Gastrocnemius medialis (tissue), 4 donors: ENCODE results near the gene NCOA3.

Experiments
- POLR2A ChIP-seq, 2 donors: fragments of 450-650 bp; IDR thresholded peaks; one replicate each; pipeline ENCODE4 v1.6.1; 2017; ENCODE audit warnings: antibody characterized with exemption in 2 of 2, mild to moderate bottlenecking in 2 of 2, moderate library complexity in 2 of 2
- TF ChIP-seq, protein P1 (sequence below), 5 experiments: fragments of 450-650 bp in 3 of 5; fragments of 200-600 bp in 2 of 5; sonication (generic) in 2 of 5; IDR thresholded peaks in 4 of 5; conservative IDR thresholded peaks in 1 of 5; 1 replicate in 4 of 5; 2 replicates in 1 of 5; pipeline ENCODE4 v1.5.1; 2016 to 2019; ENCODE audit warnings: antibody characterized with exemption in 5 of 5, mild to moderate bottlenecking in 3 of 5, moderate library complexity in 3 of 5

DNA sequence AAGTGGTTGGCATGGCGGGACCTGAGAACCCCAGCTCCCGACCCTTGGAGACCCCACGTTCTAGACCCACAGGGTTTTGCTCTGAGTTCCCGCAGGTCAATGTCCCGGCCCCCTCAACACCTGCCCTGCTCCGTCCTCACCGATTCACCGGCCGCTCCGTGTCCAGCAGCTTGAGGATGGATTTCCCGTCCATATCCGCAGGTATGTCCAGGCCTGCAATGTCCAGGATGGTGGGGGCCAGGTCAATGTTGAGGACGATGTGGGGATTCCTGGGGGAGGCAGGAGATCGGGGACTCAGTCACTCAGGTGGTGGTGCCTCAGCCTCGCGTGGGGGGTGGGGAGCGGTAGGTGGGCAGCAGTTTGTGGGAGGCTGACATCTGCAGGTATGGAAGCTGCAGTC is 176.8 kb downstream of the NCOA3 start:
- TF ChIP-seq, protein P1, sequence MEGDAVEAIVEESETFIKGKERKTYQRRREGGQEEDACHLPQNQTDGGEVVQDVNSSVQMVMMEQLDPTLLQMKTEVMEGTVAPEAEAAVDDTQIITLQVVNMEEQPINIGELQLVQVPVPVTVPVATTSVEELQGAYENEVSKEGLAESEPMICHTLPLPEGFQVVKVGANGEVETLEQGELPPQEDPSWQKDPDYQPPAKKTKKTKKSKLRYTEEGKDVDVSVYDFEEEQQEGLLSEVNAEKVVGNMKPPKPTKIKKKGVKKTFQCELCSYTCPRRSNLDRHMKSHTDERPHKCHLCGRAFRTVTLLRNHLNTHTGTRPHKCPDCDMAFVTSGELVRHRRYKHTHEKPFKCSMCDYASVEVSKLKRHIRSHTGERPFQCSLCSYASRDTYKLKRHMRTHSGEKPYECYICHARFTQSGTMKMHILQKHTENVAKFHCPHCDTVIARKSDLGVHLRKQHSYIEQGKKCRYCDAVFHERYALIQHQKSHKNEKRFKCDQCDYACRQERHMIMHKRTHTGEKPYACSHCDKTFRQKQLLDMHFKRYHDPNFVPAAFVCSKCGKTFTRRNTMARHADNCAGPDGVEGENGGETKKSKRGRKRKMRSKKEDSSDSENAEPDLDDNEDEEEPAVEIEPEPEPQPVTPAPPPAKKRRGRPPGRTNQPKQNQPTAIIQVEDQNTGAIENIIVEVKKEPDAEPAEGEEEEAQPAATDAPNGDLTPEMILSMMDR (IDR thresholded peaks at IDR 0.05 in 4 of 5, conservative IDR thresholded peaks at IDR 0.05 in 1 of 5) = no peak
- TF ChIP-seq POLR2A (IDR thresholded peaks at IDR 0.05) = no peak
